ENCODE measurements around the gene ZNF234.
"Not testable (repeated sequence)": the region's sequence is repeated elsewhere in the genome, so short reads cannot be mapped to it uniquely, and the experiment has no call there.

ZNF234 gene

GRCh38 chr19:44141191-44142058 is at the start of gene ZNF234:
Gene ZNF234 (plus strand): TSS chr19:44141554. CDS start chr19:44144633, 3,079 bp downstream.
- DNase-seq (ENCODE audit: low spot score): peak; percentile 92

GRCh38 chr19:44092108-44092507 is 49.2 kb upstream of the ZNF234 start:
- DNase-seq (ENCODE audit: low spot score): no peak

GRCh38 chr19:44093931-44094765 is 47.2 kb upstream of the ZNF234 start, which contains the start of gene ZNF224:
Gene ZNF224 (plus strand): TSS chr19:44094361. CDS start chr19:44097874, 3,513 bp downstream.
- peak; percentile 95 for DNase-seq (ENCODE audit: low spot score)

GRCh38 chr19:44107751-44108150 is 33.6 kb upstream of the ZNF234 start:
- DNase-seq (ENCODE audit: low spot score): no peak

- DNase-seq (ENCODE audit: low spot score): no peak
These were observed 31.9 kb upstream of the ZNF234 start for GRCh38 chr19:44109458-44109857.

- DNase-seq (ENCODE audit: low spot score): peak; percentile 39
These were observed 29.4 kb upstream of the ZNF234 start for GRCh38 chr19:44111910-44112463.

- DNase-seq (ENCODE audit: low spot score): no peak
These were observed 28.6 kb upstream of the ZNF234 start for GRCh38 chr19:44112802-44113137.

GRCh38 chr19:44113138-44113783 is 28.1 kb upstream of the ZNF234 start, which contains the start of gene ZNF225:
Gene ZNF225 (plus strand): TSS chr19:44113399. CDS start chr19:44115828, 2,429 bp downstream.
- DNase-seq (ENCODE audit: low spot score): peak; percentile 99

- peak; percentile 5 for DNase-seq (ENCODE audit: low spot score)
These were observed 27.5 kb upstream of the ZNF234 start for GRCh38 chr19:44113784-44114390.

- not testable (repeated sequence) for DNase-seq (ENCODE audit: low spot score)
These were observed 20.2 kb upstream of the ZNF234 start for GRCh38 chr19:44121162-44121561.

GRCh38 chr19:44131955-44132354 is 9.4 kb upstream of the ZNF234 start:
- DNase-seq (ENCODE audit: low spot score): no peak

GRCh38 chr19:44142059-44142433 is 692 bp downstream of the ZNF234 start:
- DNase-seq (ENCODE audit: low spot score): peak; percentile 5

- DNase-seq (ENCODE audit: low spot score): no peak
These were observed 8.4 kb downstream of the ZNF234 start for GRCh38 chr19:44149776-44150175.

- no peak for DNase-seq (ENCODE audit: low spot score)
These were observed 10.1 kb downstream of the ZNF234 start for GRCh38 chr19:44151491-44151890.

GRCh38 chr19:44156475-44156874 is 15.1 kb downstream of the ZNF234 start:
- no peak for DNase-seq (ENCODE audit: low spot score)

GRCh38 chr19:44163789-44164188 is 22.4 kb downstream of the ZNF234 start:
- no peak for DNase-seq (ENCODE audit: low spot score)

GRCh38 chr19:44164327-44164672 is 22.9 kb downstream of the ZNF234 start:
- DNase-seq (ENCODE audit: low spot score): no peak

GRCh38 chr19:44164673-44165512 is 23.5 kb downstream of the ZNF234 start, which contains the start of gene ZNF226:
Gene ZNF226 (plus strand): TSS chr19:44165100. CDS start chr19:44170081, 4,981 bp downstream.
- DNase-seq (ENCODE audit: low spot score): peak; percentile 100

- not testable (repeated sequence) for DNase-seq (ENCODE audit: low spot score)
These were observed 29.3 kb downstream of the ZNF234 start for GRCh38 chr19:44170660-44171059.

- no peak for DNase-seq (ENCODE audit: low spot score)
These were observed 35.2 kb downstream of the ZNF234 start for GRCh38 chr19:44176590-44176989.

- DNase-seq (ENCODE audit: low spot score): no peak
These were observed 39.6 kb downstream of the ZNF234 start for GRCh38 chr19:44180968-44181367.
